NCI-H345 treated with DMSO at 0.1 percent for 48 hours (cell line): Measurements from ENCODE around the gene TSPYL4.
A peak's percentile ranks its signal among the peaks of the same experiment; 100 is the strongest.
"Not testable (repeated sequence)": the region's sequence is repeated elsewhere in the genome, so short reads cannot be mapped to it uniquely, and the experiment has no call there.

ENCODE experiments used
- DNase-seq: peaks from one replicate; lab custom pipeline; 2025; ENCODE audit not compliant: unreplicated experiment; lab: John Stamatoyannopoulos, UW

TSPYL4 gene

DNA sequence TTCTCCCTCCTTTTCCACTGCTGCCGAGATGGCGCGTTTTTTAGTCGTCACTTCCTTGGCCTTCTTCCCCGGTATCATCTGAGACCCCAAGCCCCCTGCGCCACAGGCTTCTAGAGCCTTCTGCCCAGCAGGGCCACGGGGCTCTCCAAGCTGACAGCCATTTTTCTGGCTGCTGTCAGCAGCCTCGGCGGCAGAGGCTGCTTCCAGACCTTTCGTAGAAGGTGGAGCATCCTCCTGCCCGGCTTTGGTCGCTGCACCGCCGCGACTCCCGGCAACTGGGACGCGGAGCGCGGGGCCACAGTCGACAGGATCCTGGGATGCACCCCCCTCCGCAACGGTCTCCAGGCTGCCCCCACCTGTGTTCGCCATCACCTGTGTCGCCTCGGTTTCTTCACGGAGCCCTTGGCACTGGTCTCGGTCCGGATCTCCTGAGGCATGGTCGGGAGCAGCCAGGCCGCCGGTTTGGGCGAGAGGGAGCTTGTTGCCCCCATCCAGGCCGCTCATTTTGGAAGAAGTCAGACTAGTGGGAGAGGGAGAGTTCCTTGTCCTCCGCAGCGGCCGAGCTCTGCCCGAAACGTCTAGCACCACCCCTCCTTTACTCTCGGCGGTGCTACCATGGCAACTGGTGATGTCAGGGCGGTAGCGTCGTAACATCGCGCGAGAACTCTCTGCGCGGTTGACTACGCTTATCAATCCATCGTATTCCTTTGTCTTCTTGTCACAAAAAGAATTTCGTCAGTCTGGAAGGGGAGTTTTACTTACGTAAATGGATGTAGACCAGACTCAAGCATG is at the start of gene TSPYL4:
TSPYL4 (minus strand) TSS at position 571 of the 792 bp plus-strand sequence; CDS start at position 504, 67 bp downstream.
- peak; percentile 96 for DNase-seq

GRCh38 chr6:116301104-116301503 is 47.2 kb upstream of the TSPYL4 start:
- DNase-seq: no peak

DNA sequence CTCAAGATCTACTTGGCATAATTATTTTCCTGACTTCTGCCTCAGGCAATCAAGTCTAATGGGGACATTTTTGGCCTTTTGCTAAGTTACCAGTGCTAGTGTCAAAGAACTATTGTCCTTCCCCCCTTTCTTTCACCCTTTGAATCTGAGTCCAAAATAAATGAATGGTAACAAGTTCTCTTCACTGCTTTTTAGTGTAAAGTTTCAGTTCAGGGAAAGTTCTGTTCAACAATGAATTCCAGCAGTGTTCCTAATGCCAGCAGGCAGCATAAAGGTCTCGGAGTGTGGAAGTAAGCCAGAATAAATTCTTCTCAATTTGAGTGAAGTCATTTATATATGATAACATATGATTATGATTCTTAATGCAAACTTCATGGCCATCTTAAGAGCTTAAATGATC is 46.7 kb upstream of the TSPYL4 start:
- no peak for DNase-seq

- DNase-seq: no peak
These were observed 45.1 kb upstream of the TSPYL4 start for GRCh38 chr6:116298973-116299372.

GRCh38 chr6:116298273-116298672 is 44.4 kb upstream of the TSPYL4 start:
- DNase-seq: no peak

- DNase-seq: no peak
These were observed 38.7 kb upstream of the TSPYL4 start for GRCh38 chr6:116292553-116292952.

DNA sequence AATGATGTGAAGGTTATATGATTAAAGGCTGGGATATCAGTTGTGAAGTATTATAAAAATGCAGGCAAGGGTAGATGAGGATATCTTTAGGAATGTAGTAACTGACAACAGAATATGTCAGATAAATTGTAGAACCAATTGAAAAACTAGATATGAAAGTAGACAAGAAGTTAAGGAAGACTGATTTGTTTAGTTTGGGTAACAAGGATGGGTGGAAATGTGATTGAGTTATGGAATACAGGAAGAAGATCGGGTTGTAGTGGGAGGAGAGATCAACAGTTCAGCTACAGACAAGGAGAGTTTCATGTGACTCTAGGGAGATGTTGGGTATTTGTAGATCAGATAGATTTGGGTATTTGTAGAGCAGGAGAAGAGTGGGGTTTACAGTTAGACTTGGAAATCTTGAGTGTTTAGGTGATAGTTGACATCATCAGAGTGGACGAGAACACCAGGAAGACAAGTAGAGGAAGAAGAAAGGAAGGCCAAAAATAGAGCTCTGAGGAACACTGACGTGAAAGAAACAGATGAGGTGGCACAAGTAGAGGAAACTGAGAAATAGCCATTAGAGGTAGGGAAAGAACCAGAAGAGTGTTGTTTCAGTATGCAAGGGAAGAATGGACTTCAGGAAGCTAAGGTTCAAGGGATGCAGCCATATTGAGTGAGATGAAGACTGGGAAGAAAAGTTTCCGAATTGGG is 38.0 kb upstream of the TSPYL4 start:
- no peak for DNase-seq

- DNase-seq: no peak
These were observed 36.9 kb upstream of the TSPYL4 start for GRCh38 chr6:116290799-116291198.

DNA sequence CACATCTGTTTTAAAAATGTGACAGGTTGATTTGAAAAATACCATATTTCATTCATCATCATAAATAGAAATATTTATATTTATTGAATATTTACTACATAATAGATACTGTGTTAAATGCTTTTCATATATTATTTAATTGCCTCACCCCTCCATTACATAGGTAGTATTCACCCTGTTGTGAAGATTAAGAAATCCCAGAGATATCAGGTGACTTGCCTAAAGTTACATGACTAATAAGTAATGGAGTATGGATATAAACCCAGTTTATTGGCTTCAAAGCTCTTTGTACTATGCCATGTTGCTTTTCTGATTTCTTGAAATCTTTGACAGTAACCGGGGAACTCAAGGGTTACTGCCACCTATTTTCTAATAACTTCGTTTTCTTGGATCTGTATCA is 36.0 kb upstream of the TSPYL4 start:
- DNase-seq: no peak

- peak; percentile 38 for DNase-seq
These were observed 33.9 kb upstream of the TSPYL4 start for GRCh38 chr6:116287689-116288282.

GRCh38 chr6:116286773-116287358 is 33.0 kb upstream of the TSPYL4 start:
- DNase-seq: no peak

DNA sequence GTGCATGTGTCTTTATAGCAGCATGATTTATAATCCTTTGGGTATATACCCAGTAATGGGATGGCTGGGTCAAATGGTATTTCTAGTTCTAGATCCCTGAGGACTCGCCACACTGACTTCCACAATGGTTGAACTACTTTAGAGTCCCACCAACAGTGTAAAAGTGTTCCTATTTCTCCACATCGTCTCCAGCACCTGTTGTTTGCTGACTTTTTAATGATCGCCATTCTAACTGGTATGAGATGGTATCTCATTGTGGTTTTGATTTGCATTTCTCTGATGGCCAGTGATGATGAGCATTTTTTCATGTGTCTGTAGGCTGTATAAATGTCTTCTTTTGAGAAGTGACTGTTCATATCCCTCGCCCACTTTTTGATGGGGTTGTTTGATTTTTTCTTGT is 31.1 kb upstream of the TSPYL4 start:
- not testable (repeated sequence) for DNase-seq

- no peak for DNase-seq
These were observed 29.3 kb upstream of the TSPYL4 start for GRCh38 chr6:116283191-116283590.

GRCh38 chr6:116282698-116283097 is 28.8 kb upstream of the TSPYL4 start:
- DNase-seq: no peak

DNA sequence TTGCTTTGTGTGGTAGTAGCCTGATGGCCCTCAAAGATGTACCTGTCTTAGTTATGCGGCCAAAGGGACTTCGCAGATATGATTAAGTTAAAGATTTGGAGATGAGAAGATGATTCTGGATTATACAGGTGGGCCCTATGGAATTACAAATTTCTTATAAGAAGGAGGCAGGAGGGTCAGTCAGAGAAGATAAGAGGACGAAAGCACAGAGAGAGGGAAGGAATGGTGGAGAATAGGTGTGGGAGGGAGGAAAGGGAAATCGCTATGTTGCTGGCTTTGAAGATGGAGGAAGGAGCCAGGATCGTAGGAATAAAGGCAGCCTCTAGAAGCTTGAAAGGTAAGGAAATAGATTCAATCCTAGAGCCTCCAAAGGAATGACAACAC is 27.1 kb upstream of the TSPYL4 start:
- no peak for DNase-seq

DNA sequence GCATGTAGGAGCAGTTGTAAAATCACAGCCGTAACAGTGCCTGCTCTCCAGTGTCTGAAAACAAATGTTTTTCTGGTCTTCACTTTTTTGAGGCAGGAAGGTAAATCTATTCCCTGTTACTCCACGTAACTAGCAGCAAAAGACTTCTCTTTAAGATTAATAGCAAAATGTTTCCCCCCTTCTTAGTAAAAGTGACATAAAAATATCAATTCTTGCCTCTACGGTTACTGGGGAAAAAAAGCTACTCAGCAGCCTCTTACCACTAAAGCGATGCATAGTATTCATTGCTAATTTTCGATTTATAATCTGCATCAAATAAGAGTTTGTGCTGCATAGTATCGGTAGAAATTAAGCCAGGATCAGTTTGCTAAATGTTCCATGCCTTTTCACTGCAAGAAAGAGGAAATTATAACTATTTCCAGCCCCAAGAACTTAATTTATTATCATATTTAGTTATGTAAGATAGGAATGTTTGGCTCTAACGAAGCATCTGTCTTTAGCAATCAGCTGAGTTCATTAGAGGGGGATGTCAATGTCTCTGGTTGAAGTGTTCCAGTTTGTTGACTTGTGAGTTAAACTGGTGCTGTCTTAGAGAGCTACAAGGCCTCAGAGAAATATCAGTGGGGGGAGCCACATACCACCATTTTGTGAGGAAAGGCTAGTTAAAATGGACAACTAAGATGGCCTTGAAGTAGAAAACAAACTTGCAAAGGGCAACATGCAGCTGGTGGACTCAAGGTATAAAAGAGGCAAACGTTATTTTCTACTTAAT is 26.5 kb upstream of the TSPYL4 start:
- DNase-seq: no peak

- peak; percentile 92 for DNase-seq
These were observed 25.6 kb upstream of the TSPYL4 start, which contains the start of gene TSPYL1 for GRCh38 chr6:116279232-116280160. Gene TSPYL1 (minus strand): TSS chr6:116279930. CDS start chr6:116279830, 100 bp downstream.

DNA sequence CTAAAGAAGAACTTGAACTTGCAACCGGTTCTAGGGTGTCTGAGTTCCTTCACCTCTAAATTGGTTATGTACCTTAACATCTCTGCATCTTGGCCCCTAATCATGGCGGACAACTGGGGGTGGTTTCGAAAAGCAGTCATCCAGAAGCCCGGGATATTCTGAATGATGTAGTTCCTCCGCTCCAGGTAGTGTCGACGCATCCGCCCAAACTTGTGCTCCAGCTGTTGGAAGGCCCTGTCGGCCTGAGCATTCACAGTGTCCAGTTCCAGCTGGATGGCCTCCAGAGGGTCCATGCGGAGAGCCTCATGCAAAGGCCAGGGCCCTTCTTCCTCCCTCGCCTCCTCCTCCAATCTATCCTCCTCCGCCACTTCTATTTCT is 25.0 kb upstream of the TSPYL4 start:
- DNase-seq: no peak

DNA sequence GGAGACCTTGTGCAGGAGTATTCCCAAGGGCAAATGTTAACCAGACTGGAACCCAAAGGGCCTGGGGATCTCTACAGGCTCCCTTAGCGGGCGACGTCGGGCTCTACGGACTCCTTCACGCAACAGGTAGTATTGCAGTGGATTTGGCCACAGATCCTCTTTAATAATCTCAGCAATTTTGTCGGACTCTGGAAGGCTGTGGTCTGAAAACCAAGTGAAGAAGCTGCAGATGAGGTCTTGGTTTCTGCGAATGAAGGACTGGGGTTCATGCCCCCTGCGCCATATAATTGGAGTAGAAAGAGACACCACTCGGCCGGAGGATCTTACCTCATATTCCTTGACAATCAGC is 24.6 kb upstream of the TSPYL4 start:
- no peak for DNase-seq

DNA sequence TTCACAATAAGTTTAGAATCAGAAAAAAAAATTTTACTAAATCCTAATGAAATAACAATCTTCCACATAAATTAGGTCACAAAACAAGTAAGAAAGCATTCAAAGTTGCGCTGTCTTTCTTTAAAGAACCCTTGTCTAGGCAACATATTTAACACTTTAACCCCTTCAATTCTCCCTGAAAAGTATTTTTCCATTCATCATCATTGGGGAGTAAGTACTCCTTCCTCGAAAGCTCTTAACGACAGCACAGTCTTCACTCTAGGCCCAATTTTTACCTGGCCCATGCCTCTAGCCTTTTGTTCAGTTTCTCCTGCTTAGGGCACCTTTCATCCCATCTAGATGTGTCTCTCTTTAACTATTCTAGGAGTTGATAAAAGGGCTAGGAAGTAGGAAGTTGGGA is 23.2 kb upstream of the TSPYL4 start:
- no peak for DNase-seq
